Fibroblast of gingiva (primary cell): ENCODE measurements around the gene SMAD6.
"Not testable (repeated sequence)": the region's sequence is repeated elsewhere in the genome, so short reads cannot be mapped to it uniquely, and the experiment has no call there.

Experiments
- DNase-seq: peaks from one replicate; pipeline ENCODE4 v3.0.0-alpha.2; 2011; ENCODE audit warnings: low read depth

SMAD6 gene

GRCh38 chr15:66743204-66743603 lies 41.2 kb downstream of the SMAD6 start:
- no peak for DNase-seq

GRCh38 chr15:66743703-66744536 lies 41.9 kb downstream of the SMAD6 start:
- peak; percentile 58 for DNase-seq

GRCh38 chr15:66744610-66745279 lies 42.7 kb downstream of the SMAD6 start:
- DNase-seq = no peak

GRCh38 chr15:66745530-66746230 lies 43.6 kb downstream of the SMAD6 start:
- no peak for DNase-seq

- no peak for DNase-seq
Measured at GRCh38 chr15:66746231-66746605, 44.2 kb downstream of the SMAD6 start.

GRCh38 chr15:66747223-66747622 lies 45.2 kb downstream of the SMAD6 start:
- DNase-seq = no peak

GRCh38 chr15:66747886-66748707 lies 46.1 kb downstream of the SMAD6 start:
- DNase-seq = peak; percentile 90

- DNase-seq = no peak
Measured at GRCh38 chr15:66748708-66749035, 46.6 kb downstream of the SMAD6 start.

- peak; percentile 38 for DNase-seq
Measured at GRCh38 chr15:66749841-66750575, 48.0 kb downstream of the SMAD6 start.

- DNase-seq = no peak
Measured at GRCh38 chr15:66750609-66751008, 48.6 kb downstream of the SMAD6 start.

- no peak for DNase-seq
Measured at GRCh38 chr15:66751579-66751978, 49.5 kb downstream of the SMAD6 start.

GRCh38 chr15:66752078-66752477 lies 50.0 kb downstream of the SMAD6 start:
- no peak for DNase-seq

GRCh38 chr15:66753687-66754377 lies 51.8 kb downstream of the SMAD6 start:
- no peak for DNase-seq

GRCh38 chr15:66754789-66755188 lies 52.8 kb downstream of the SMAD6 start:
- DNase-seq = no peak

GRCh38 chr15:66755298-66756068 lies 53.4 kb downstream of the SMAD6 start:
- DNase-seq = no peak

- DNase-seq = peak; percentile 79
Measured at GRCh38 chr15:66756295-66756694, 54.3 kb downstream of the SMAD6 start.

- no peak for DNase-seq
Measured at GRCh38 chr15:66757030-66757429, 55.0 kb downstream of the SMAD6 start.

- DNase-seq = no peak
Measured at GRCh38 chr15:66757521-66757920, 55.5 kb downstream of the SMAD6 start.

GRCh38 chr15:66758217-66758616 lies 56.2 kb downstream of the SMAD6 start:
- DNase-seq = not testable (repeated sequence)

GRCh38 chr15:66758844-66759243 lies 56.8 kb downstream of the SMAD6 start:
- peak; percentile 39 for DNase-seq
